HG03354 (cell line): ENCODE results near the gene TOR1B.

Source experiments
- ATAC-seq: cut with Tn5 transposase; IDR thresholded peaks from one replicate; pipeline ENCODE4 v1.9.1; 2021; ENCODE audit warnings: mild to moderate bottlenecking; ENCODE audit not compliant: unreplicated experiment, poor library complexity, severe bottlenecking

The TOR1B gene

DNA sequence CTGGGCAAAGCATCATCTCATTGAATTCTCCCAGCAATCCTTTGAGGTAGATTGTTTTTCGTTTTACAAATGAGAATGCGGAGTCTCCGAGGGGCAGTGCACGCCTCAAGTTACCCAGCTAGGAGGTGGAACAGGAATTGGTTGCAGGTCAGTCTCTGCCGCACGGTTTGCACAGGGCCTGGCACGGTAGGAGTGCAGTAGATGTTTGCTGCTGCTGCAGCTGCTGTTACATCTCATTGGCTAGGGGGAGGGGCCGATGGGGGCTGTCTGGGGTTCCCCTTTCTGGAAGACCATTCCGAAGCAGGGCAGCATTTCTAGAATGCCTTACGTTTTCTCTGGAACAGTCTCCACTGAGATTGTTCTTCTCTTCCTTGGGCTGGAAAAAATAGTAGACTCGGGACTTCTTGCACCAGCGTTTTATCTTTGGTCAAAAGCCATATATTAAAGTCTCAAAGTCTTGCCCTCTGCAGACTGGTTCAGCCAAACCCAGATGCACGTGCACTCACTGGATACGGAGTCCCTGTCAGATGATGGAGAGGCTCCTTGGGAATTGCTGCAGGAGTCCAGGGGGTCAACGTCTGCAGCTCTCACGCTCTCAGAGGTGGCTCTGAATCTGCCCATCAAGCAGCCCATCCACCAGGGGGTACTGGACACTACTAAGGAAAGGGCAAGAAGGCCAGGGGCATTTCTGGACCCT is 33.5 kb downstream of the TOR1B start:
- ATAC-seq = no peak

- no peak for ATAC-seq
Measured at GRCh38 chr9:129838707-129839259, 35.8 kb downstream of the TOR1B start.

DNA sequence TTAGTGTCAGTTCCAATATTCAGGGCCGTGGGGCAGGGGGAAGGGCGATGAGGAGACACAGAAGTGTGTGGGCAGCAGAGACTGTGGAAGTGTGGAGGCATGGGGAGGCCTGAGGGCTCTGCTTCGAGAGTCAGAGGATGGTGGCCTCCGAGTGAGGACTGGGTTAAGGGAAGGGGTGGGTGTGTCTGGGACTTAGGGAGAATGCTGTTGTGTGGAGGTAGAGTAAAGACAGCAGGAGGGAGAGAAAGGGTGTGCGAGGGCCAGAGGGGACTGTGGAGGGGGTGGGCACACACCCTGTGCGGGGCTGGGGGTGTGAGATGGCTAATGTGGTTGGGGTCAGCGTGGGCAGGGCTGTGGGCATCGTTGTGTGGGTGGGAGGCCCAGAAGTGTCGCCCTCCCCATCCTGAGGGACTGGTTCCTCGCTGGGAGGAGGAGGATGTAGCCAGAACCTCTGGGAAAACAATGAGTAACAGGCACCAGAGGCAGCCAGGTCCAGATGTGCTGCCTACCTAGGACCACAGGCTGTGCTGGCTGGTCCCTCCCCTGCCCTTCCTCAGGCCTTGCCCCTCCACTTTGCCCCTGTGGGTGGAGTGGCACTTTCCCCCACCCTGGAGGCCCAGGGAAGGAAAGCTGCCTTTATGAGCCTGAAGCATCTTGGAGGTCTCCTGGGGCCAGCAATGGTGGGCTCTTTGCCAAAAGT is 36.5 kb downstream of the TOR1B start:
- ATAC-seq = no peak

DNA sequence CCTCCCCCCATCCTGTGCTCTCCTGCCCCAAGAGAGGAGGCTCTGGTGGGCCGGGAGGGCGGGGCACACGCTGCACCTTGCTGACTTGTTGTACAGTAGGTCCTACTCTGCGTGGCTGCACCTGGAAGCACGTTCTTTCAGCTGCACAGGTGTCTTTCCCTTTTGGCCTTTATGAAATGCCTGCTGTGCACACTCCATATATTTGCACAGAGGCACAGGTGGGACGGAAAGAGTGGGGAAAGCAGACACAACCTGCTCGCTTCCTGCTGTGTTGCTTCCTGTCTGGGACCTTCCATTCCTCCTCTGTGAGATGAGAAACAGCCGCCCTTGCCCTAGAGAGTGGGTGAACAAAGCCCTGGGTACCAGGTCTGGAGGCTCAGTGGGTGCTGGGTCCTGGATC is 37.0 kb downstream of the TOR1B start:
- ATAC-seq = no peak

- no peak for ATAC-seq
Measured at GRCh38 chr9:129841071-129841470, 38.1 kb downstream of the TOR1B start.

DNA sequence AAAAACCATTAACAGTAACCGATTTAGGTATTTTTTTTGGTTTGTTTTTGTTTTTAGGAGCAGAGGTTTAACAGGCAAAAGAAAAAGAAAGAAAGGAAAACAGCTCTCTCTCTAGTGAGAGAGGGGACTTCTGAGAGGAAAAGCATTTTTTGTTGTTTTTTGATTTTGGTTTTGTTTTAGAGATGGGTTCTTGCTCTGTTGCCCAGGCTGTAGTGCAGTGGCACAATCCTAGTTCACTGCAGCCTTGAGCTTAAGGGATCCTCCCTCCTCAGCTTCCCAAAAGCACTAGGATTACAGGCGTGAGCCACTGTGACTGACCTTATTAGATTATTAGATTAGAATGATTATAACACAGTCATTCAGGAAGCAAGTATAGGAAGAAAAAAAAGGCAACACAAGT is 42.4 kb downstream of the TOR1B start:
- ATAC-seq = no peak

DNA sequence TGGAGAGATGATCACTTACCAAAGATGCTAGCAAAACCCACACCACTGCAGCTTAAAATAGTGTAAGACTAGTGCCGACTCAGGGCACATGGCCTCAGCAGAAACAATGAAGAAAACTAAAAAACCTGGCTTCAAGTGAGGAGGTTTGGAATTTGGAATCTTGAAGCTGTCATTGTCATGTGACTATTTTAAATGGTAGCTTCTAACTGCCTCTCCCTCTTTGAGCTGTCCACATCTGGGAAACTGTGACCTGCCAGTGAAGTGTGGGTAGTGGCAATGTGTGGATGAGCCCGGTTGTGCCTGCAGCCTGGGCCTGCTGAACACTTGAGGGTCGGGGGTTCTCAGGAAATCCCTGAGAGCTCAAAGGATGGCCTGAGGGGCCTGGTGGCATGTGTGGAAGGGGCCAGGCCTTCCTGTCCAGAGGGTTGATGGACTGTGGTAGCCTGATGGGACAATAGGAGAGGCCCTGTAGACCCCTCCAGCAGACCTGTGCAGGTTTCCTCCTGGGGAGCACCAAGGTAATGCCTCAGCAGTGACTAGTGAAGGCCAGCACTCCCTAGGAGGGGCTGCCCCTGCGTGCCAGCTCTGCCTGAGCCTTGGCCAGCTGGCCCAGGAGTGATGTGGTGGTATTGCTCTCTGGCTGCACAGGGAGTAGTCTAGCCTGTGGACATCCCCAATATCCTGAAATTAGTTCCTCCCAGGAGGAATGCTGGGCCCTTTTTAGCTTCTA is 45.9 kb downstream of the TOR1B start:
- ATAC-seq = no peak

- no peak for ATAC-seq
Measured at GRCh38 chr9:129849901-129850300, 46.9 kb downstream of the TOR1B start.

GRCh38 chr9:129850821-129851550 is 48.0 kb downstream of the TOR1B start:
- no peak for ATAC-seq

- ATAC-seq = no peak
Measured at GRCh38 chr9:129851821-129852220, 48.8 kb downstream of the TOR1B start.

DNA sequence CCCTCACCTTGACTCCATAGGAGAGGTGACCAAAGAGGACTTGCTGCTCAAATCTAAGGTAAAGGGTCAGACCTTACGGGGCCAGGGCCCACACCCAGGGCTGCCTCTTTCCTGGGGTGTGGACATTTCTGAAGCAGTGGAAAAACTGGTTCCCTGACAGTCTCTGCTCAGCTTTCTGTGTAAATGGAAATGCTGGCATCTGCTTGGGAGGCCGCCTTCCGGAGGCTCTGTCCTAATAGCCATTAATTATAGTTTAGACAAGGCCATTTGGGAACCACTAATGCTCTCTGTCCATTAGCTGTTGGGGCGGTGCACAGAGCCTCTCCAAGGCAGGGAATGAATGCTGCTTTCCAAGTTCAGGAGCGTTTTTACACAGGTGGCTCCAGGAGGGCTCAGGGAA is 49.6 kb downstream of the TOR1B start:
- ATAC-seq = no peak

- ATAC-seq = no peak
Measured at GRCh38 chr9:129853614-129854013, 50.6 kb downstream of the TOR1B start.

GRCh38 chr9:129854588-129855110 is 51.7 kb downstream of the TOR1B start:
- ATAC-seq = no peak

- no peak for ATAC-seq
Measured at GRCh38 chr9:129857207-129857606, 54.2 kb downstream of the TOR1B start.

DNA sequence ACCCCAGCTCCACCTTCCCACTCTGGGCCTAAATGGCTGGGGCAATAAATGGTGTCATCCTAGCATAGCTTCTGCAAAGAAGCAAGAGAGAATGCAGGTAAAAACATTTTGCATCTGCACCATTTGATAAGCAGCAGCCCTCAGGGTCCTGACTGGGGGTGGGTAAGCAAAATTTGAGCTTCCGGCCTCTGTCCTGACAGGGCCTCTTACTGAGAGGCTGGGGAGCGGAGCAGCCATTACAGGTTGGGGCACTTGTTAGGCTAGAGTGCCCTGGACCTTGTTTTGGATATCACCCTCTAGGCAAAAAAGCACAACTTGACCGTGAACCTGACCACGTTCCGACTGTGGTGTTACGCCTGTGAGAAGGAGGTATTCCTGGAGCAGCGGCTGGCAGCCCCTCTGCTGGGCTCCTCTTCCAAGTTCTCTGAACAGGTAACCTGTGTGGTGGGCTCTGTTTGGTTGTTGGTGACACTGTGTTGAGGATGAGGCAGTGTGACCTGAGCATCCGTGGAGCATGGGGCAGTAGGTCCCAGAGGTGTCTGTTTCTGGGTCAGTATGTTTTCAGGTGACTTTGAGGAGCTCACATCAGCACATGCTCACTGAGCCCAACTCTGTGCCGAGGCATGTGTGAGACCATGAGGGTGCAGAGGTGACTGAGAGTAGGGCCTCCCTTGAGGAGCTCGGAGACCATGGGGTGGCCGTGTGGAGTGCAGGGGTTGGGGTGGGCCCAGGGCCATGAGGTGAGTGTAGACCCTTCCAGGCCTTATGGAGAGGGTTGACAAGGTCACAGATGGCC is 55.4 kb downstream of the TOR1B start:
- ATAC-seq = no peak
